HepG2 (cell line): ENCODE results near the gene THAP2. TPM values are rescaled to one million over a fixed set of nuclear protein-coding genes. Genes with fewer than 3 reads are reported as not detected.

Experiments
- ATAC-seq: fragments of 200-7000 bp; cut with Tn5 transposase; 3 replicates; pipeline ENCODE4 v1.9.1; 2020; ENCODE audit warnings: mild to moderate bottlenecking, moderate library complexity
- BruUV-seq: library from RNA; stranded (reverse); fragments of 400-500 nt; replicated peaks from 2 replicates; lab custom pipeline; 2021; lab: Mats Ljungman, UMichigan
- CTCF ChIA-PET: fragments of 300-600 bp; formaldehyde crosslinking; extraction: SDS; loops from one replicate; lab custom pipeline; 2021; ENCODE audit warnings: low total read pairs, inconsistent platforms, low intra/inter-chr PET ratio; lab: Yijun Ruan, JAX
- POLR2A ChIA-PET: fragments of 350-600 bp; sonication (Branson Sonifier 250); formaldehyde crosslinking; loops from one replicate; lab custom pipeline; 2020; ENCODE audit warnings: antibody characterized with exemption, inconsistent platforms; lab: Yijun Ruan, JAX
- DNase-seq: peaks from one replicate; pipeline ENCODE4 v3.0.0-alpha.2; 2015; ENCODE audit warnings: low spot score
- FAIRE-seq: peaks from 3 replicates; lab custom pipeline; 2011; peaks lifted over from hg19 to GRCh38; lab: Jason Lieb, UNC
- H2AFZ ChIP-seq: one replicate; pipeline ENCODE4 v1.6.1; 2011; ENCODE audit warnings: low read length, inconsistent platforms
- H3K27ac ChIP-seq: fragments of 300-600 bp; 3 replicates; pipeline ENCODE4 v1.8.0; 2011; ENCODE audit warnings: mixed run types, mild to moderate bottlenecking, mixed read lengths, low read length, inconsistent platforms; ENCODE audit not compliant: insufficient read depth; ENCODE audit errors: extremely low read length
- H3K27me3 ChIP-seq, 2 experiments: fragments of 200-600 bp in 1 of 2; 2 replicates in 1 of 2; 3 replicates in 1 of 2; pipeline versions ENCODE4 v1.6.0 to v1.8.0; 2011; ENCODE audit warnings: low read length in 2 of 2, mild to moderate bottlenecking in 2 of 2, moderate library complexity in 2 of 2, inconsistent platforms in 1 of 2; ENCODE audit not compliant: insufficient read depth in 2 of 2, control insufficient read depth in 1 of 2
- H3K36me3 ChIP-seq, 2 experiments: fragments of 200-600 bp in 1 of 2; replicated peaks in 1 of 2; 2 replicates in 1 of 2; 3 replicates in 1 of 2; pipeline versions ENCODE4 v1.5.1 to v1.8.0; 2011; ENCODE audit warnings: low read length in 2 of 2, inconsistent platforms in 1 of 2; ENCODE audit not compliant: insufficient read depth in 2 of 2, control insufficient read depth in 1 of 2
- H3K4me1 ChIP-seq: 2 replicates; pipeline ENCODE4 v1.5.1; 2012; ENCODE audit warnings: low read length, inconsistent platforms; ENCODE audit not compliant: insufficient read depth
- H3K4me2 ChIP-seq: 2 replicates; pipeline ENCODE4 v1.6.0; 2011; ENCODE audit warnings: low read depth, low read length, inconsistent platforms
- H3K4me3 ChIP-seq, 3 experiments: fragments of 200-600 bp in 1 of 3; sonication (generic), shearing (Covaris generic) in 1 of 3; replicated peaks in 1 of 3; 2 replicates each; pipeline ENCODE4 v1.5.1; 2011 to 2016; ENCODE audit warnings: low read length in 3 of 3, inconsistent platforms in 2 of 3, low read depth in 2 of 3, mild to moderate bottlenecking in 2 of 3, control low read depth in 1 of 3, mixed read lengths in 1 of 3; ENCODE audit not compliant: insufficient read depth in 1 of 3
- H3K79me2 ChIP-seq: one replicate; pipeline ENCODE4 v1.6.1; 2011; ENCODE audit warnings: low read length, inconsistent platforms; ENCODE audit not compliant: insufficient read depth
- H3K9ac ChIP-seq: 2 replicates; pipeline ENCODE4 v1.6.0; 2011; ENCODE audit warnings: mild to moderate bottlenecking, low read depth, low read length, inconsistent platforms; ENCODE audit not compliant: insufficient read depth
- H3K9me3 ChIP-seq: 2 replicates; pipeline ENCODE4 v1.5.1; 2012; ENCODE audit warnings: mild to moderate bottlenecking, low read length
- H4K20me1 ChIP-seq: 2 replicates; pipeline ENCODE4 v1.6.0; 2011; ENCODE audit warnings: inconsistent platforms, mild to moderate bottlenecking, low read length, moderate library complexity; ENCODE audit not compliant: insufficient read depth
- CHCHD3 ChIP-seq: sonication (generic); formaldehyde crosslinking; IDR thresholded peaks from 2 replicates; pipeline ENCODE4 v1.8.0; 2022; ENCODE audit warnings: mild to moderate bottlenecking, missing genetic modification reagents, moderate library complexity
- GPN1 ChIP-seq: sonication (generic); formaldehyde crosslinking; IDR thresholded peaks from 2 replicates; pipeline ENCODE4 v1.5.1; 2020; ENCODE audit warnings: missing genetic modification reagents, borderline replicate concordance
- HDAC1 ChIP-seq: sonication (generic); formaldehyde crosslinking; IDR thresholded peaks from 2 replicates; pipeline ENCODE4 v1.5.1; 2020; ENCODE audit warnings: mild to moderate bottlenecking, missing genetic modification reagents
- HHEX ChIP-seq: IDR thresholded peaks from 2 replicates; pipeline ENCODE4 v1.6.1; 2016; ENCODE audit warnings: control low read depth
- MEIS2 ChIP-seq: sonication (generic); formaldehyde crosslinking; IDR thresholded peaks from 2 replicates; pipeline ENCODE4 v1.9.0; 2021; ENCODE audit warnings: mild to moderate bottlenecking, missing genetic modification reagents
- PHF5A ChIP-seq: IDR thresholded peaks from one replicate; pipeline ENCODE4 v1.6.1; 2018; ENCODE audit warnings: low read depth, missing genetic modification reagents; ENCODE audit not compliant: unreplicated experiment
- PPARG ChIP-seq: conservative IDR thresholded peaks from 2 replicates; pipeline ENCODE4 v1.6.1; 2016; ENCODE audit warnings: missing biosample characterization, missing genetic modification reagents
- YEATS2 ChIP-seq: sonication (generic); formaldehyde crosslinking; IDR thresholded peaks from 2 replicates; pipeline ENCODE4 v1.4.0; 2020; ENCODE audit warnings: missing genetic modification reagents, borderline replicate concordance
- ZBTB21 ChIP-seq: sonication (generic); formaldehyde crosslinking; IDR thresholded peaks from 2 replicates; pipeline ENCODE4 v1.4.0; 2020; ENCODE audit warnings: missing genetic modification reagents
- WGBS: methylation state at CpG from one replicate; pipeline ENCODE4 v1.1.6; 2017; ENCODE audit warnings: low lambda C conversion rate; 5-methylcytosine and 5-hydroxymethylcytosine counted together
- in situ Hi-C: cut with HindIII; loops from 2 replicates; pipeline ENCODE4 v1.10.0; 2017; ENCODE audit warnings: low pct_unique_long_range_greater_than_20kb; ENCODE audit not compliant: extremely low pct_ligation_motif_present
- intact Hi-C: fragments of 100-400 bp; cut with micrococcal nuclease; formaldehyde crosslinking; loops from one replicate; pipeline ENCODE4 v1.10.0; 2022; ENCODE audit not compliant: unreplicated experiment
- polyA plus RNA-seq, 8 experiments: library from polyadenylated mRNA; depleted of rRNA in 3 of 8; stranded (reverse) in 7 of 8; unstranded in 1 of 8; fragments of >200 nt; fragmentation: Illumina TruSeq in 4 of 8; extraction: Trizol in 4 of 8; gene quantifications; 2 replicates each; pipeline versions ENCODE4 v1.2.1 to v1.2.3, GENCODE V29; 2011 to 2016; ENCODE audit warnings: low read depth in 4 of 8, missing spikeins in 1 of 8, mixed read lengths in 1 of 8; ENCODE audit not compliant: insufficient read depth in 1 of 8
- total RNA-seq, 5 experiments: library from RNA; depleted of rRNA; stranded (reverse); fragments of >200 nt; fragmentation: Illumina TruSeq; extraction: Trizol; gene quantifications; 2 replicates each; pipeline ENCODE4 v1.2.3, GENCODE V29; 2016; ENCODE audit warnings: low read depth in 1 of 5
- TF ChIP-seq, protein P1 (sequence below): sonication (generic); formaldehyde crosslinking; IDR thresholded peaks from 2 replicates; pipeline ENCODE4 v1.8.0; 2022; ENCODE audit warnings: mild to moderate bottlenecking, missing genetic modification reagents, moderate library complexity
- TF ChIP-seq, protein P2 (sequence below): sonication (generic); formaldehyde crosslinking; IDR thresholded peaks from 2 replicates; pipeline ENCODE4 v1.8.1; 2022; ENCODE audit warnings: mild to moderate bottlenecking, missing genetic modification reagents
- TF ChIP-seq, protein P3 (sequence below): IDR thresholded peaks from 2 replicates; pipeline ENCODE4 v1.6.1; 2016; ENCODE audit warnings: low read depth
- TF ChIP-seq, protein P4 (sequence below): sonication (generic); formaldehyde crosslinking; IDR thresholded peaks from 2 replicates; pipeline ENCODE4 v1.4.0; 2020; ENCODE audit warnings: missing genetic modification reagents, borderline replicate concordance

THAP2 gene
- total and polyA plus RNA-seq, 2 of the 13 experiments (the other 11 are each of a cell fraction or from before 2014, with no cell fraction given) = 5.2 to 6.2 TPM

DNA sequence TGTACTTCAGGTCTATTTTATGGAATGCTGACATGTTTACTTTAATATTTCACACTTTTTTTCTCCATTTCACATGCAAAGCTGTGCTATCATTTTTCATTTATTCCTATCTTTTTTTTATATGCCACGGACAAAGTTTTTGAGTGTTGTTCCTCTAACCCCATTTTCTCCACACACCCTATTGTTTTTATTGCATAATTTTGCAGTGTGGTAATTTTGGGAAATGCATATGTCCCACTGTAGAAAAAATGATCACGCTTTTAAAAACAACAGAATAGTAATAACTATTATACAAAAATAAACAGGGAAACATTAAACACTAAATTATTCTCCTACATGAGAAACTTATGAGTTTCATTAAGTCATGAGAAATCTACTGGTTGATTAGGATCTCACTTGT lies 14.7 kb upstream of the THAP2 start:
- CTCF ChIA-PET = no interaction called here

More for the DNA sequence above, 14.7 kb upstream of the THAP2 start:
- ATAC-seq = no peak
- BruUV-seq = no TSS peak
- no peak overlapping the region for H3K9ac ChIP-seq
- H3K9me3 ChIP-seq = peaks cover 12% of the 10 kb centered on the region
- H3K4me3 ChIP-seq = no peak overlapping the region
- POLR2A ChIA-PET = interaction anchor here (2.5 kb wide), 1 partner anchor 14 kb away, joined by 11 read pairs; the partner anchor contains the start of genes THAP2 and ZFC3H1
- H3K79me2 ChIP-seq = peaks cover 42% of the 10 kb centered on the region
- in situ Hi-C loops (no loop called here), intact Hi-C loops (no loop called here)
- H2AFZ ChIP-seq = no peak overlapping the region
- peaks cover 5 to 44% of the 10 kb centered on the region in 2 experiments for H3K36me3 ChIP-seq
- H3K27ac ChIP-seq = no peak overlapping the region
- FAIRE-seq = no peak
- TF ChIP-seq ZBTB21 (CRISPR knock-in tag) (no peak), PHF5A (CRISPR knock-in tag) (no peak), CHCHD3 (no peak), MEIS2 (CRISPR knock-in tag) (no peak), YEATS2 (CRISPR knock-in tag) (no peak), GPN1 (CRISPR knock-in tag) (no peak), HDAC1 (CRISPR knock-in tag) (no peak), HHEX (CRISPR knock-in tag) (no peak), PPARG (CRISPR knock-in tag) (no peak)
- TF ChIP-seq, protein P1, sequence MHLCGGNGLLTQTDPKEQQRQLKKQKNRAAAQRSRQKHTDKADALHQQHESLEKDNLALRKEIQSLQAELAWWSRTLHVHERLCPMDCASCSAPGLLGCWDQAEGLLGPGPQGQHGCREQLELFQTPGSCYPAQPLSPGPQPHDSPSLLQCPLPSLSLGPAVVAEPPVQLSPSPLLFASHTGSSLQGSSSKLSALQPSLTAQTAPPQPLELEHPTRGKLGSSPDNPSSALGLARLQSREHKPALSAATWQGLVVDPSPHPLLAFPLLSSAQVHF (CRISPR knock-in tag) = no peak
- TF ChIP-seq, protein P2, sequence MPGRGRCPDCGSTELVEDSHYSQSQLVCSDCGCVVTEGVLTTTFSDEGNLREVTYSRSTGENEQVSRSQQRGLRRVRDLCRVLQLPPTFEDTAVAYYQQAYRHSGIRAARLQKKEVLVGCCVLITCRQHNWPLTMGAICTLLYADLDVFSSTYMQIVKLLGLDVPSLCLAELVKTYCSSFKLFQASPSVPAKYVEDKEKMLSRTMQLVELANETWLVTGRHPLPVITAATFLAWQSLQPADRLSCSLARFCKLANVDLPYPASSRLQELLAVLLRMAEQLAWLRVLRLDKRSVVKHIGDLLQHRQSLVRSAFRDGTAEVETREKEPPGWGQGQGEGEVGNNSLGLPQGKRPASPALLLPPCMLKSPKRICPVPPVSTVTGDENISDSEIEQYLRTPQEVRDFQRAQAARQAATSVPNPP (CRISPR knock-in tag) = no peak
- TF ChIP-seq, protein P3, sequence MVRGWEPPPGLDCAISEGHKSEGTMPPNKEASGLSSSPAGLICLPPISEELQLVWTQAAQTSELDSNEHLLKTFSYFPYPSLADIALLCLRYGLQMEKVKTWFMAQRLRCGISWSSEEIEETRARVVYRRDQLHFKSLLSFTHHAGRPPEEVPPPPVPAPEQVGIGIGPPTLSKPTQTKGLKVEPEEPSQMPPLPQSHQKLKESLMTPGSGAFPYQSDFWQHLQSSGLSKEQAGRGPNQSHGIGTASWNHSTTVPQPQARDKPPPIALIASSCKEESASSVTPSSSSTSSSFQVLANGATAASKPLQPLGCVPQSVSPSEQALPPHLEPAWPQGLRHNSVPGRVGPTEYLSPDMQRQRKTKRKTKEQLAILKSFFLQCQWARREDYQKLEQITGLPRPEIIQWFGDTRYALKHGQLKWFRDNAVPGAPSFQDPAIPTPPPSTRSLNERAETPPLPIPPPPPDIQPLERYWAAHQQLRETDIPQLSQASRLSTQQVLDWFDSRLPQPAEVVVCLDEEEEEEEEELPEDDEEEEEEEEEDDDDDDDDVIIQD (CRISPR knock-in tag) = no peak
- TF ChIP-seq, protein P4, sequence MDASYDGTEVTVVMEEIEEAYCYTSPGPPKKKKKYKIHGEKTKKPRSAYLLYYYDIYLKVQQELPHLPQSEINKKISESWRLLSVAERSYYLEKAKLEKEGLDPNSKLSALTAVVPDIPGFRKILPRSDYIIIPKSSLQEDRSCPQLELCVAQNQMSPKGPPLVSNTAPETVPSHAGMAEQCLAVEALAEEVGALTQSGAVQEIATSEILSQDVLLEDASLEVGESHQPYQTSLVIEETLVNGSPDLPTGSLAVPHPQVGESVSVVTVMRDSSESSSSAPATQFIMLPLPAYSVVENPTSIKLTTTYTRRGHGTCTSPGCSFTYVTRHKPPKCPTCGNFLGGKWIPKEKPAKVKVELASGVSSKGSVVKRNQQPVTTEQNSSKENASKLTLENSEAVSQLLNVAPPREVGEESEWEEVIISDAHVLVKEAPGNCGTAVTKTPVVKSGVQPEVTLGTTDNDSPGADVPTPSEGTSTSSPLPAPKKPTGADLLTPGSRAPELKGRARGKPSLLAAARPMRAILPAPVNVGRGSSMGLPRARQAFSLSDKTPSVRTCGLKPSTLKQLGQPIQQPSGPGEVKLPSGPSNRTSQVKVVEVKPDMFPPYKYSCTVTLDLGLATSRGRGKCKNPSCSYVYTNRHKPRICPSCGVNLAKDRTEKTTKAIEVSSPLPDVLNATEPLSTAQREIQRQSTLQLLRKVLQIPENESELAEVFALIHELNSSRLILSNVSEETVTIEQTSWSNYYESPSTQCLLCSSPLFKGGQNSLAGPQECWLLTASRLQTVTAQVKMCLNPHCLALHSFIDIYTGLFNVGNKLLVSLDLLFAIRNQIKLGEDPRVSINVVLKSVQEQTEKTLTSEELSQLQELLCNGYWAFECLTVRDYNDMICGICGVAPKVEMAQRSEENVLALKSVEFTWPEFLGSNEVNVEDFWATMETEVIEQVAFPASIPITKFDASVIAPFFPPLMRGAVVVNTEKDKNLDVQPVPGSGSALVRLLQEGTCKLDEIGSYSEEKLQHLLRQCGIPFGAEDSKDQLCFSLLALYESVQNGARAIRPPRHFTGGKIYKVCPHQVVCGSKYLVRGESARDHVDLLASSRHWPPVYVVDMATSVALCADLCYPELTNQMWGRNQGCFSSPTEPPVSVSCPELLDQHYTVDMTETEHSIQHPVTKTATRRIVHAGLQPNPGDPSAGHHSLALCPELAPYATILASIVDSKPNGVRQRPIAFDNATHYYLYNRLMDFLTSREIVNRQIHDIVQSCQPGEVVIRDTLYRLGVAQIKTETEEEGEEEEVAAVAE (CRISPR knock-in tag) = no peak
- no peak for DNase-seq
- no peak overlapping the region for H3K4me2 ChIP-seq
- no peaks in the 10 kb centered on the region; the same call in 1 of the 2 replicates for H4K20me1 ChIP-seq
- no peaks in the 10 kb centered on the region; a peak in 1 of 5 replicates for H3K27me3 ChIP-seq
- H3K4me1 ChIP-seq = peaks cover 4% of the 10 kb centered on the region; the same call in 1 of the 2 replicates
- 95% methylated on average over 2 of the region's 2 CpGs for WGBS
